ENCODE measurements around the gene MAF. TPM values are rescaled to one million over a fixed set of nuclear protein-coding genes. Genes with fewer than 3 reads are reported as not detected.

MAF gene
- total and polyA plus RNA-seq, 11 donors: 2.8 to 59.0 (median 11.3) TPM

GRCh38 chr16:79592186-79592585 lies 8.4 kb downstream of the MAF start:
- no peak for TF ChIP-seq POLR2A (IDR thresholded peaks at IDR 0.05)
- no peak for TF ChIP-seq CTCF (IDR thresholded peaks at IDR 0.05)
- intact Hi-C loops (cut with DNase I): loop anchor here in 3 of 10 donors (10.0 kb wide), 2 partner anchors 667 to 1467 kb away; no protein-coding TSS in a partner anchor
- peaks cover 0 to 54% (median 6%) of the 10 kb centered on the region in 12 donors for H3K4me1 ChIP-seq
- peak overlapping the region in 10 of 12 donors; percentile 5 to 92 (median 59) for H3K27ac ChIP-seq
- DNase-seq (no peak), ATAC-seq (no peak)
- H3K4me3 ChIP-seq: peak overlapping the region in 4 of 12 donors; percentile 16 to 74 (median 22)
- H3K27me3 ChIP-seq: peaks cover 0 to 17% (median 7%) of the 10 kb centered on the region in 9 donors
- WGBS, 4 donors: 82 to 96% (median 90%) methylated on average over 4 of the region's 4 CpGs
- H3K9me3 ChIP-seq: no peaks in the 10 kb centered on the region
- H3K36me3 ChIP-seq: peaks cover 0 to 21% (median 0%) of the 10 kb centered on the region in 9 donors

GRCh38 chr16:79589601-79590102 lies 10.9 kb downstream of the MAF start:
- intact Hi-C loops (cut with DNase I): loop anchor here in 3 of 10 donors (10.0 kb wide), 2 partner anchors 665 to 1465 kb away; no protein-coding TSS in a partner anchor
- peak in 4 of 5 donors; percentile 23 to 65 (median 34) for DNase-seq
- ATAC-seq: peak in 2 of 4 donors; percentile 49 to 64
- Histone ChIP-seq H3K4me1 (peaks cover 0 to 40% (median 4%) of the 10 kb centered on the region in 12 donors), H3K4me3 (peak overlapping the region; percentile 6 to 69 (median 60)), H3K27ac (peak overlapping the region in 10 of 12 donors; percentile 28 to 73 (median 58)), H3K27me3 (peaks cover 0 to 17% (median 7%) of the 10 kb centered on the region in 9 donors), H3K36me3 (peaks cover 0 to 18% (median 0%) of the 10 kb centered on the region in 9 donors), H3K9me3 (no peaks in the 10 kb centered on the region)
- WGBS, 4 donors: 6 to 11% (median 9%) methylated on average over 26 to 43 of the region's 43 CpGs
- TF ChIP-seq POLR2A (IDR thresholded peaks at IDR 0.05) (no peak), CTCF (IDR thresholded peaks at IDR 0.05) (peak in 2 of 12 donors; percentile 6 to 14)

DNA sequence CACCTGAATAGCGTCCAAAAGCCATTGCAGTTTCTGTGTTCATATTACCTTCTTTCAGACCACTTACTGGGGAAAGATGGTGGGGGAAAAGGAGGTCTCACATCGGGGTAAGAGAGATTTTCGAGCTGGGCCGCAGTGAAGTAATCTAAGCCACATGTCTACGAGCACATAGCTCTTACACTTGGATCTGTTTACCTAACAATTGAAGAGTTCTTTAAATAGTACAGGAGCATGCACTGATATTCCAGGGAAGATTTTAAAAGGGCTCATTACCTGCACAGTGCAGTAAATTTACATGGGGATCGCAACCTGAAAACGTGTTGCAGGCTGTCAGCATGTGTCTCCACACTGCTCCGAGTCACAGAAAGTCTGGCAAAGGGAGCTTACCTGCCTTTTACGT lies 12.6 kb downstream of the MAF start:
- no peak for TF ChIP-seq POLR2A (IDR thresholded peaks at IDR 0.05)
- no peak for TF ChIP-seq CTCF (IDR thresholded peaks at IDR 0.05)
- Histone ChIP-seq H3K36me3 (peaks cover 0 to 2% (median 0%) of the 10 kb centered on the region in 9 donors), H3K27ac (no peak overlapping the region), H3K4me3 (no peak overlapping the region), H3K27me3 (peaks cover 0 to 22% (median 10%) of the 10 kb centered on the region in 9 donors), H3K4me1 (peaks cover 0 to 24% (median 3%) of the 10 kb centered on the region in 12 donors), H3K9me3 (no peaks in the 10 kb centered on the region)
- intact Hi-C loops (cut with DNase I): no loop called here
- WGBS, 4 donors: 66 to 72% (median 67%) methylated on average over 9 of the region's 9 CpGs
- no peak for ATAC-seq
- DNase-seq: no peak

- H3K4me3 ChIP-seq: no peak overlapping the region
- DNase-seq (no peak), ATAC-seq (no peak)
- TF ChIP-seq CTCF (IDR thresholded peaks at IDR 0.05): no peak
- no peak for TF ChIP-seq POLR2A (IDR thresholded peaks at IDR 0.05)
- no peak overlapping the region for H3K27ac ChIP-seq
- H3K36me3 ChIP-seq: no peaks in the 10 kb centered on the region
- peaks cover 0 to 19% (median 3%) of the 10 kb centered on the region in 12 donors for H3K4me1 ChIP-seq
- peaks cover 0 to 22% (median 10%) of the 10 kb centered on the region in 9 donors for H3K27me3 ChIP-seq
- intact Hi-C loops (cut with DNase I): no loop called here
- WGBS, 4 donors: 83 to 87% (median 84%) methylated on average over 6 of the region's 6 CpGs
- H3K9me3 ChIP-seq: no peaks in the 10 kb centered on the region
Observed at GRCh38 chr16:79587296-79587695, 13.2 kb downstream of the MAF start.
